Tibial nerve (tissue), 4 donors: ENCODE results near the gene CDKL4. TPM values are rescaled to one million over a fixed set of nuclear protein-coding genes. Genes with fewer than 3 reads are reported as not detected.

Experiments used
- DNase-seq, 2 donors: peaks; one replicate each; pipeline ENCODE4 v3.0.0-alpha.2; 2019; ENCODE audit warnings: low spot score in 2 of 2
- H3K27ac ChIP-seq, 4 donors: fragments of 200-600 bp; sonication (generic) in 3 of 4; one replicate each; pipeline ENCODE4 v1.5.1; 2017 to 2019; ENCODE audit warnings: mild to moderate bottlenecking in 1 of 4
- H3K27me3 ChIP-seq, 2 donors: fragments of 200-600 bp; sonication (generic) in 1 of 2; one replicate each; pipeline versions ENCODE4 v1.5.1 to v1.6.0; 2017 to 2019
- H3K36me3 ChIP-seq, 3 donors: fragments of 200-600 bp; sonication (generic); one replicate each; pipeline ENCODE4 v1.5.1; 2018 to 2019
- H3K4me1 ChIP-seq, 4 donors: fragments of 200-600 bp; sonication (generic) in 3 of 4; one replicate each; pipeline ENCODE4 v1.5.1; 2017 to 2019
- H3K4me3 ChIP-seq, 4 donors: fragments of 200-600 bp; sonication (generic) in 3 of 4; one replicate each; pipeline ENCODE4 v1.5.1; 2017 to 2019; ENCODE audit warnings: mild to moderate bottlenecking in 1 of 4, moderate library complexity in 1 of 4
- H3K9me3 ChIP-seq, 4 donors: fragments of 200-600 bp; sonication (generic) in 3 of 4; one replicate each; pipeline ENCODE4 v1.5.1; 2017 to 2019
- CTCF ChIP-seq, 5 experiments: fragments of 200-600 bp in 3 of 5; fragments of 450-650 bp in 2 of 5; sonication (generic) in 3 of 5; IDR thresholded peaks; one replicate each; pipeline ENCODE4 v1.5.1; 2016 to 2019; ENCODE audit warnings: antibody characterized with exemption in 5 of 5, mild to moderate bottlenecking in 3 of 5, moderate library complexity in 2 of 5
- EP300 ChIP-seq, 2 donors: sonication (generic); formaldehyde crosslinking; IDR thresholded peaks; one replicate each; pipeline ENCODE4 v1.6.1; 2017; ENCODE audit warnings: antibody characterized with exemption in 2 of 2, mild to moderate bottlenecking in 1 of 2
- POLR2A ChIP-seq, 2 donors: fragments of 450-650 bp; IDR thresholded peaks; one replicate each; pipeline ENCODE4 v1.6.1; 2017; ENCODE audit warnings: antibody characterized with exemption in 2 of 2, mild to moderate bottlenecking in 2 of 2, moderate library complexity in 2 of 2
- WGBS, 2 donors: methylation state at CpG; one replicate each; pipeline ENCODE4 v1.1.5; 2018; 5-methylcytosine and 5-hydroxymethylcytosine counted together
- total RNA-seq, 4 donors: library from RNA; depleted of rRNA; stranded (reverse); fragments of >200 nt; gene quantifications; one replicate each; pipeline ENCODE4 v1.1.0, GENCODE V29; 2016

CDKL4 gene
- total RNA-seq, 4 donors from 2014 or later = 0.22 to 0.42 TPM; not detected in 2

GRCh38 chr2:39241588-39241987, 2.2 kb downstream of the CDKL4 start:
- no peak for TF ChIP-seq POLR2A (IDR thresholded peaks at IDR 0.05)
- TF ChIP-seq EP300 (IDR thresholded peaks at IDR 0.05) = no peak
- no peak for TF ChIP-seq CTCF (IDR thresholded peaks at IDR 0.05)
- Histone ChIP-seq H3K4me1 (no peaks in the 10 kb centered on the region), H3K9me3 (no peaks in the 10 kb centered on the region), H3K4me3 (no peak overlapping the region), H3K36me3 (peaks cover 0 to 4% (median 0%) of the 10 kb centered on the region in 3 donors), H3K27me3 (peaks cover 0 to 2% of the 10 kb centered on the region in 2 donors), H3K27ac (no peak overlapping the region)
- no peak for DNase-seq
- WGBS, 2 donors = 55 to 60% methylated on average over 4 of the region's 4 CpGs

GRCh38 chr2:39240758-39241157, 3.0 kb downstream of the CDKL4 start:
- no peak for DNase-seq
- Histone ChIP-seq H3K4me3 (no peak overlapping the region), H3K27ac (no peak overlapping the region), H3K27me3 (peaks cover 0 to 2% of the 10 kb centered on the region in 2 donors), H3K9me3 (no peaks in the 10 kb centered on the region), H3K36me3 (peaks cover 0 to 4% (median 0%) of the 10 kb centered on the region in 3 donors), H3K4me1 (no peaks in the 10 kb centered on the region)
- TF ChIP-seq POLR2A (IDR thresholded peaks at IDR 0.05) = no peak
- TF ChIP-seq EP300 (IDR thresholded peaks at IDR 0.05) = no peak
- no peak for TF ChIP-seq CTCF (IDR thresholded peaks at IDR 0.05)
- WGBS, 2 donors = 87 to 90% methylated on average over 6 of the region's 6 CpGs

GRCh38 chr2:39234754-39235153, 9.0 kb downstream of the CDKL4 start:
- Histone ChIP-seq H3K9me3 (no peaks in the 10 kb centered on the region), H3K27me3 (no peaks in the 10 kb centered on the region), H3K36me3 (no peaks in the 10 kb centered on the region), H3K4me1 (peaks cover 0 to 8% (median 0%) of the 10 kb centered on the region in 4 donors), H3K27ac (no peak overlapping the region), H3K4me3 (no peak overlapping the region)
- WGBS, 2 donors = 95 to 96% methylated on average over 1 of the region's 1 CpG
- TF ChIP-seq EP300 (IDR thresholded peaks at IDR 0.05) = no peak
- TF ChIP-seq POLR2A (IDR thresholded peaks at IDR 0.05) = no peak
- no peak for TF ChIP-seq CTCF (IDR thresholded peaks at IDR 0.05)
- no peak for DNase-seq

GRCh38 chr2:39232141-39232540, 11.6 kb downstream of the CDKL4 start:
- Histone ChIP-seq H3K27ac (no peak overlapping the region), H3K9me3 (no peaks in the 10 kb centered on the region), H3K4me1 (peaks cover 0 to 29% (median 0%) of the 10 kb centered on the region in 4 donors), H3K36me3 (no peaks in the 10 kb centered on the region), H3K27me3 (no peaks in the 10 kb centered on the region), H3K4me3 (no peak overlapping the region)
- DNase-seq = no peak
- no peak for TF ChIP-seq CTCF (IDR thresholded peaks at IDR 0.05)
- no peak for TF ChIP-seq POLR2A (IDR thresholded peaks at IDR 0.05)
- no peak for TF ChIP-seq EP300 (IDR thresholded peaks at IDR 0.05)

- no peaks in the 10 kb centered on the region for H3K27me3 ChIP-seq
- no peaks in the 10 kb centered on the region for H3K9me3 ChIP-seq
- WGBS, 2 donors = 19 to 21% methylated on average over 19 of the region's 19 CpGs
- H3K4me3 ChIP-seq = peak overlapping the region in 3 of 4 donors; percentile 31 to 34 (median 32)
- peaks cover 0 to 29% (median 0%) of the 10 kb centered on the region in 4 donors for H3K4me1 ChIP-seq
- H3K36me3 ChIP-seq = no peaks in the 10 kb centered on the region
- no peak overlapping the region for H3K27ac ChIP-seq
- TF ChIP-seq CTCF (IDR thresholded peaks at IDR 0.05) (no peak), EP300 (IDR thresholded peaks at IDR 0.05) (no peak), POLR2A (IDR thresholded peaks at IDR 0.05) (no peak)
- DNase-seq = no peak
Measured at GRCh38 chr2:39228413-39229209, 15.2 kb downstream of the CDKL4 start.
